Left lung (tissue), 10 donors: Measurements from ENCODE around the gene GABARAPL2. TPM values are rescaled to one million over a fixed set of nuclear protein-coding genes. Genes with fewer than 3 reads are reported as not detected.
"Not testable (repeated sequence)": the region's sequence is repeated elsewhere in the genome, so short reads cannot be mapped to it uniquely, and the experiment has no call there.

Experiments
- ATAC-seq: fragments of 200-7000 bp; cut with Tn5 transposase; one replicate; pipeline ENCODE4 v1.9.1; 2020; ENCODE audit warnings: moderate library complexity
- DNase-seq, 4 donors: peaks; one replicate each; pipeline ENCODE4 v3.0.0-alpha.2; 2013 to 2020
- H3K27ac ChIP-seq, 2 donors: fragments of 200-600 bp; sonication (generic) in 1 of 2; one replicate each; pipeline versions ENCODE4 v1.5.0 to v1.8.0; 2020 to 2021
- H3K27me3 ChIP-seq, 2 donors: fragments of 200-600 bp; sonication (generic) in 1 of 2; one replicate each; pipeline versions ENCODE4 v1.5.0 to v1.8.0; 2020 to 2021
- H3K36me3 ChIP-seq, 2 donors: fragments of 200-600 bp; sonication (generic) in 1 of 2; one replicate each; pipeline versions ENCODE4 v1.5.0 to v1.8.0; 2020 to 2021
- H3K4me1 ChIP-seq, 2 donors: fragments of 200-600 bp; one replicate each; pipeline ENCODE4 v1.8.0; 2021
- H3K4me3 ChIP-seq, 2 donors: fragments of 200-600 bp; sonication (generic) in 1 of 2; one replicate each; pipeline versions ENCODE4 v1.5.0 to v1.8.0; 2020 to 2021; ENCODE audit warnings: mild to moderate bottlenecking in 1 of 2
- H3K9me3 ChIP-seq, 2 donors: fragments of 200-600 bp; sonication (generic) in 1 of 2; one replicate each; pipeline versions ENCODE4 v1.5.0 to v1.8.0; 2020 to 2021
- intact Hi-C, 2 donors: fragments of 100-400 bp; cut with DNase I; formaldehyde crosslinking; loops; one replicate each; pipeline versions ENCODE4 v1.11.2 to v1.14.2; 2022
- polyA plus RNA-seq, 6 donors: library from polyadenylated mRNA; unstranded; fragments of 120-200 nt; gene quantifications; one replicate each; pipeline ENCODE4 v1.2.1, GENCODE V29; 2013; ENCODE audit not compliant: insufficient read length in 6 of 6
- total RNA-seq, 2 donors: library from RNA; stranded (reverse); fragmentation: NEBNext Ultra II Directional; extraction: Animal tissue kit (Norgen Biotek cat#: 25700); gene quantifications; one replicate each; pipeline ENCODE4 v1.2.1, GENCODE V29; 2021
- TF ChIP-seq, protein P1 (sequence below), 2 donors: fragments of 200-600 bp; sonication (generic) in 1 of 2; IDR thresholded peaks; one replicate each; pipeline versions ENCODE4 v1.5.0 to v1.8.0; 2021; ENCODE audit warnings: antibody characterized with exemption in 2 of 2
- donor health status: DM: no; HTN: yes; CAD: no.
- donor health status: DM: no; HTN: no; CAD: no.

The GABARAPL2 gene
- total and polyA plus RNA-seq, 8 donors: 94.1 to 145 (median 137) TPM

DNA sequence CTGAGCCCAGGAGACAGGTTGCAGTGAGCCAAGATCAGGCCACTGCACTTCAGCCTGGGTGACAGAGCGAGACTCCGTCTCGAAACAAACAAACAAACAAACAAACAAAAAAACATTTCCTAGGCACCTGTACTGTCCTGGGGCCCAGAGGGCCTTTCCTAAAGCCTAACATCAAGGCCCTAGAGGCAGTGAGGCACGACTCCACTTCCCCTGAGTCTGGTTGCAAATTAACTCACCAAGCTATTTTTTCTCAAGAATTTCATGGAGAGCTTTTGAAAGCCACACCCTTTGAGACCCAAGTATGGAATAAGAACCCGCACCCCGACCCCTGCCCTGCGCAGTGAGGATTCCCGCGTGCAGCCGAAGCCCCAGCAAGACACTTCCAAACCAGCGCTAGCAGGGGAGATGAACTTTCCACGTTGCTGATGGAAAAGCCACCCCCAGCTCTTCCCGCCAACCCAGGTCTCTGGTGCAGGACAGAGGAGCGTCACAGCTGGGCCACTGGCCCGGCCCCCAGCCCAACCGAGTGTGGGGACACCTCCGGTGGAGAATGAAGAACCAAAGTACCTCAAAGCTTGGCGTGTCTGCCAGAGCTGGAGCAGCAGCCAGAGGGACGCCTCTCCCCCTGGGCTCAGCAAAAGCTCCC lies 31.5 kb upstream of the GABARAPL2 start:
- intact Hi-C loops: no loop called here
- H3K4me3 ChIP-seq: no peak overlapping the region
- peak in 1 of 4 donors; percentile 30 for DNase-seq

DNA sequence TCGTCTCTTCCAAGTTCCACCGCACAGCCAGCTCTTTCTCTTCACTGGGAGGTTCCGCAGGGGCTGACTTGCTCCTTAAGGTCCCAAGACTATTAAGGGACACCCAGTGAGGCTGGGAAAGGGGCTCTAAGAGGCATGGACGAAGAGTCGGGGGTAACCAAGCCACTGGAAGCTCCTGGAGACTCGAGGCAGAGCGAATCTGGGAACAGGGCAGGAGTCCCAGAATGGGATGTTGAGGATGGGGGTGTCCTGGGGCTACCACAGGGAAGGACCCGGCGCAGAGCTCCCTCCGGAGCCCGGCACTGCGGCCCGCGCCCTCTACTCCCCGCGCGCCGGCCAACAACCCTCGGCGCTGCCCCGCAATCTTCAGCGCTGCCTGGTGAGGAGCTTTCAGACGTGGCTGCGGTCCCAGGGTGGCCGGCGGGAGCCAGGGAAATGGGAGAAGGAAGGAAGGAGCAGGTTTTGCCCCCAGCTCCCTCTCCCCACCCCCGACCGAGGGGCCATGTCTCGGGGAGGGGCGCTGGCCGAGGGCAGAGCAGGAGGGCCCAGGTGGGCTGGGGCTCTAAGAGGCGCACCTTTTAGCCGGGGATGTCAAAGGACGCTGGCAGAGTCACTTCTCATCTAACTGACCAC lies 30.9 kb upstream of the GABARAPL2 start:
- ATAC-seq: no peak
- H3K27me3 ChIP-seq: no peaks in the 10 kb centered on the region
- H3K4me3 ChIP-seq: no peak overlapping the region
- H3K27ac ChIP-seq: no peak overlapping the region
- no peak for DNase-seq
- TF ChIP-seq, protein P1, sequence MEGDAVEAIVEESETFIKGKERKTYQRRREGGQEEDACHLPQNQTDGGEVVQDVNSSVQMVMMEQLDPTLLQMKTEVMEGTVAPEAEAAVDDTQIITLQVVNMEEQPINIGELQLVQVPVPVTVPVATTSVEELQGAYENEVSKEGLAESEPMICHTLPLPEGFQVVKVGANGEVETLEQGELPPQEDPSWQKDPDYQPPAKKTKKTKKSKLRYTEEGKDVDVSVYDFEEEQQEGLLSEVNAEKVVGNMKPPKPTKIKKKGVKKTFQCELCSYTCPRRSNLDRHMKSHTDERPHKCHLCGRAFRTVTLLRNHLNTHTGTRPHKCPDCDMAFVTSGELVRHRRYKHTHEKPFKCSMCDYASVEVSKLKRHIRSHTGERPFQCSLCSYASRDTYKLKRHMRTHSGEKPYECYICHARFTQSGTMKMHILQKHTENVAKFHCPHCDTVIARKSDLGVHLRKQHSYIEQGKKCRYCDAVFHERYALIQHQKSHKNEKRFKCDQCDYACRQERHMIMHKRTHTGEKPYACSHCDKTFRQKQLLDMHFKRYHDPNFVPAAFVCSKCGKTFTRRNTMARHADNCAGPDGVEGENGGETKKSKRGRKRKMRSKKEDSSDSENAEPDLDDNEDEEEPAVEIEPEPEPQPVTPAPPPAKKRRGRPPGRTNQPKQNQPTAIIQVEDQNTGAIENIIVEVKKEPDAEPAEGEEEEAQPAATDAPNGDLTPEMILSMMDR (IDR thresholded peaks at IDR 0.05): no peak
- no peaks in the 10 kb centered on the region for H3K4me1 ChIP-seq
- intact Hi-C loops: no loop called here
- H3K36me3 ChIP-seq: no peaks in the 10 kb centered on the region
- no peaks in the 10 kb centered on the region for H3K9me3 ChIP-seq

More for the DNA sequence above, 31.5 kb upstream of the GABARAPL2 start:
- H3K27me3 ChIP-seq: no peaks in the 10 kb centered on the region
- H3K4me1 ChIP-seq: no peaks in the 10 kb centered on the region
- no peak overlapping the region for H3K27ac ChIP-seq
- ATAC-seq: peak; percentile 39
- TF ChIP-seq, protein P1 (IDR thresholded peaks at IDR 0.05): no peak
- H3K9me3 ChIP-seq: no peaks in the 10 kb centered on the region
- no peaks in the 10 kb centered on the region for H3K36me3 ChIP-seq

DNA sequence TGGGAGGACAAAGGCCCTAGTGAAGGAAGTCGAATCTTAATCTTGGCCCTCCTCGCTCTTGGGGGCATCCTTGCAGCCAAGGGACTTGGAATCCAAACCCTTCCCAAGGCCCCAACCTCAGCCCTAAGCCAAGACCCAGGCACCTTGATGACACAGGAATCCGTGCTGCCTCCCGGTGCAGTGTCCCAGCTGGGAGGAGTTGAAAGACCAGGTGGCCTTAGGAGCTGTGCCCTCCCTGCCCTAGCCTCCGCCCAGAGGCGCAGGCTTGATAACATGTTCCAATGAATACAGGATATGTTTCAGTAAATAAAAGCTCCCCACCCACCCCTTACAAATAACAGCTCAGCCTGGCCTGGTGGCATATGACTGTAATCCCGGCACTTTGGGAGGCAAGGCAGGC lies 30.3 kb upstream of the GABARAPL2 start, which contains the start of gene CHST5:
Gene CHST5 (minus strand): TSS at position 208 of the 400 bp plus-strand sequence. CDS start 5,724 bp downstream, outside the sequence.
- no peak for ATAC-seq

DNA sequence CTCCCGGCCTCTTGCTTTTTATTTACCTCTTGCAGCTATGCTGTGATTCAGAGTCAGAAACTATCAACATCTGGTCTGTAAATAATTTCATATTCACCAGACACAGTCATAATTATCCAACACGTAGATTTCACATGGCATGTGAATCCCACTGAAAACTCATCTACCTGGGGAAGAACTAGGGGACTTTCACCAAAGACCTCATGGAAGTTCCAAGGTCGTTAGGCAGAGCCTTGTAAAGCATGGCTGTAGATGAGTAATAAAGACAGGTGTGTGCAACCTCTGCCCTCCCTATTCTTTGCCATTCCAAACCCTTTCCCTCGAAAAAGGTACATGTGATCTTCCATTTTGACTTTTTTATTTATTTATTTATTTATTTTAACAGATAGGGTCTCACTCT lies 28.4 kb upstream of the GABARAPL2 start:
- intact Hi-C loops: no loop called here
- DNase-seq (no peak), ATAC-seq (no peak)
- Histone ChIP-seq H3K4me1 (no peaks in the 10 kb centered on the region), H3K36me3 (no peaks in the 10 kb centered on the region), H3K27me3 (no peaks in the 10 kb centered on the region), H3K9me3 (no peaks in the 10 kb centered on the region), H3K4me3 (no peak overlapping the region), H3K27ac (no peak overlapping the region)
- TF ChIP-seq, protein P1 (IDR thresholded peaks at IDR 0.05): no peak

More for the DNA sequence above, 30.3 kb upstream of the GABARAPL2 start, which contains the start of gene CHST5:
- H3K9me3 ChIP-seq: no peaks in the 10 kb centered on the region
- H3K27me3 ChIP-seq: no peaks in the 10 kb centered on the region
- H3K4me3 ChIP-seq: no peak within 1 kb of the TSS
- TF ChIP-seq, protein P1 (IDR thresholded peaks at IDR 0.05): no peak
- no peak within 1 kb of the TSS for H3K27ac ChIP-seq
- intact Hi-C loops: no loop called here
- H3K36me3 ChIP-seq: no peaks in the 10 kb centered on the region
- no peak for DNase-seq
- H3K4me1 ChIP-seq: no peaks in the 10 kb centered on the region

DNA sequence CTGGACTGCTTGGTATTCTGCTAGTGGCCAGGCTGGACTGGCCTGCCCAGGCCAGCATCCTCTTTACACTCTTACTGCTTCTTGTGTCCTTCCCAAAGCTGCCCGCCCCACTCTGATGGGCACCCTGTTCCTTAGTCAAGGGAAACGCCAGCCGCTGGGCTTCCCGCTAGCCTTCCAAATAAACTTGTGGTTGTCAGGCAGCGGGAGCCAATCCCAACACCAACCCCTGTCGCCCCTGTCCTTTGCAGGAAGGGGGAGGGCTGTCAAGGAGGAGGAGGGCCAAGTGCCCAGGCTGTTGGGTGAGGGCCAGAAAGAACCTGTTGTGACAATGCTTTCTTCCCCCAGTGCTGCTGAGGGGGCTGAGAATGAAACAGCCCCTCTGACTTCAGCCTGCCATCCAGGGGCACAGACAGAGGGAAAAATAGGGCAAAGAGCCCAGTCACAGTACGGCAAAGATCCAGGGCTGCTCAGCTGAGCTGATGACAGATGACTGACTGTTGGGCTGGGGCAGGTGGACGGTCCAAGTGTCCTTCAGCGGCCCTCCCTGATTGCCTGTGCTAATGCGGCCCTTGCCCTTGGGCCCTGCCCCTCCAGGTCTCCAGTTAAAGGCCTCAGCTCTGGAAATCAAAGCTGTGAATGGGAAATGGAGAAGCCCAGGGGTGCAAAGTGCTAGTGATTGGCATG lies 27.2 kb upstream of the GABARAPL2 start:
- peak; percentile 60 for ATAC-seq
- H3K36me3 ChIP-seq, H3K27ac ChIP-seq, H3K4me3 ChIP-seq, intact Hi-C loops, H3K4me1 ChIP-seq, DNase-seq, H3K27me3 ChIP-seq, H3K9me3 ChIP-seq: not testable (repeated sequence)
